Sigmoid colon (tissue), 4 donors: Measurements from ENCODE around the gene DDX59.

Experiments used
- CTCF ChIP-seq, 4 experiments: fragments of 450-650 bp in 3 of 4; fragments of 200-600 bp in 1 of 4; IDR thresholded peaks; one replicate each; pipeline ENCODE4 v1.5.1; 2016 to 2019; ENCODE audit warnings: antibody characterized with exemption in 4 of 4, mild to moderate bottlenecking in 3 of 4, moderate library complexity in 2 of 4
- POLR2AphosphoS5 ChIP-seq, 4 donors: sonication (generic); formaldehyde crosslinking; IDR thresholded peaks; one replicate each; pipeline ENCODE4 v1.6.1; 2017; ENCODE audit warnings: antibody characterized with exemption in 4 of 4

- TF ChIP-seq CTCF (IDR thresholded peaks at IDR 0.05) (no peak), POLR2AphosphoS5 (IDR thresholded peaks at IDR 0.05) (no peak)
These were observed 23.2 kb downstream of the DDX59 start for GRCh38 chr1:200646515-200646914.
